Caco-2 (cell line): ENCODE data around the gene RHOBTB1. TPM values are rescaled to one million over a fixed set of nuclear protein-coding genes. Genes with fewer than 3 reads are reported as not detected.

Experiments used
- BruUV-seq: library from RNA; stranded (reverse); fragments of 400-500 nt; replicated peaks from 2 replicates; lab custom pipeline; 2021; lab: Mats Ljungman, UMichigan
- CTCF ChIA-PET: fragments of 300-600 bp; sonication (Branson Sonifier 250); formaldehyde crosslinking; loops from one replicate; lab custom pipeline; 2022; ENCODE audit warnings: antibody characterized with exemption; lab: Charles Lee
- POLR2A ChIA-PET: fragments of 300-600 bp; sonication (Branson Sonifier 250); formaldehyde crosslinking; loops from one replicate; lab custom pipeline; 2022; ENCODE audit warnings: antibody characterized with exemption; lab: Charles Lee
- DNase-seq, 2 experiments: peaks; one replicate each; pipeline versions ENCODE4 v3.0.0 to v3.0.0-alpha.2; 2020 to 2022
- H3K27me3 ChIP-seq: replicated peaks from 2 replicates; pipeline ENCODE4 v1.6.0; 2011; ENCODE audit warnings: low read length; ENCODE audit not compliant: control insufficient read depth, insufficient read depth
- H3K36me3 ChIP-seq: 2 replicates; pipeline ENCODE4 v1.5.1; 2011; ENCODE audit warnings: low read length; ENCODE audit not compliant: control insufficient read depth, insufficient read depth
- H3K4me1 ChIP-seq: fragments of 250-450 bp; sonication (Bioruptor Pico); 2 replicates; pipeline ENCODE4 v1.5.1; 2020; ENCODE audit warnings: mild to moderate bottlenecking
- H3K4me3 ChIP-seq: 2 replicates; pipeline ENCODE4 v1.5.1; 2011; ENCODE audit warnings: low read depth, mild to moderate bottlenecking, control low read depth, low read length
- H3K9me3 ChIP-seq: fragments of 250-450 bp; sonication (Bioruptor Pico); 2 replicates; pipeline ENCODE4 v1.5.1; 2020; ENCODE audit warnings: mild to moderate bottlenecking, moderate library complexity
- H3K27ac Mint-ChIP-seq: one replicate; pipeline ENCODE4 v1.8.0; 2022; ENCODE audit warnings: mixed read lengths; ENCODE audit not compliant: unreplicated experiment
- H3K27me3 Mint-ChIP-seq: one replicate; pipeline ENCODE4 v1.8.0; 2022; ENCODE audit warnings: mixed read lengths; ENCODE audit not compliant: insufficient read depth, unreplicated experiment
- H3K36me3 Mint-ChIP-seq: one replicate; pipeline ENCODE4 v1.8.0; 2022; ENCODE audit warnings: mild to moderate bottlenecking, mixed read lengths; ENCODE audit not compliant: insufficient read depth, unreplicated experiment
- H3K4me1 Mint-ChIP-seq: one replicate; pipeline ENCODE4 v1.8.0; 2022; ENCODE audit warnings: low read depth, mixed read lengths; ENCODE audit not compliant: unreplicated experiment
- H3K4me3 Mint-ChIP-seq: one replicate; pipeline ENCODE4 v1.8.0; 2022; ENCODE audit warnings: mild to moderate bottlenecking, moderate library complexity, mixed read lengths; ENCODE audit not compliant: unreplicated experiment
- H3K9me3 Mint-ChIP-seq: one replicate; pipeline ENCODE4 v1.8.0; 2022; ENCODE audit warnings: mixed read lengths; ENCODE audit not compliant: unreplicated experiment
- intact Hi-C: fragments of 100-400 bp; cut with micrococcal nuclease; formaldehyde crosslinking; loops from one replicate; pipeline ENCODE4 v1.10.0; 2022; ENCODE audit not compliant: unreplicated experiment
- total RNA-seq: library from RNA; stranded (reverse); gene quantifications from 2 replicates; pipeline ENCODE4 v1.2.3, GENCODE V29; 2022
- TF ChIP-seq, protein P1 (sequence below), 2 experiments: fragments of 200-600 bp in 1 of 2; IDR thresholded peaks; 1 replicate in 1 of 2; 2 replicates in 1 of 2; pipeline versions ENCODE4 v1.5.1 to v1.8.0; 2011 to 2022; ENCODE audit warnings: antibody characterized with exemption in 1 of 2, control low read depth in 1 of 2, inconsistent platforms in 1 of 2, low read depth in 1 of 2, low read length in 1 of 2, mild to moderate bottlenecking in 1 of 2, moderate library complexity in 1 of 2; ENCODE audit not compliant: insufficient read depth in 1 of 2, severe bottlenecking in 1 of 2, unreplicated experiment in 1 of 2

The RHOBTB1 gene
- total RNA-seq, 1 experiment from 2014 or later: 19.9 TPM

DNA sequence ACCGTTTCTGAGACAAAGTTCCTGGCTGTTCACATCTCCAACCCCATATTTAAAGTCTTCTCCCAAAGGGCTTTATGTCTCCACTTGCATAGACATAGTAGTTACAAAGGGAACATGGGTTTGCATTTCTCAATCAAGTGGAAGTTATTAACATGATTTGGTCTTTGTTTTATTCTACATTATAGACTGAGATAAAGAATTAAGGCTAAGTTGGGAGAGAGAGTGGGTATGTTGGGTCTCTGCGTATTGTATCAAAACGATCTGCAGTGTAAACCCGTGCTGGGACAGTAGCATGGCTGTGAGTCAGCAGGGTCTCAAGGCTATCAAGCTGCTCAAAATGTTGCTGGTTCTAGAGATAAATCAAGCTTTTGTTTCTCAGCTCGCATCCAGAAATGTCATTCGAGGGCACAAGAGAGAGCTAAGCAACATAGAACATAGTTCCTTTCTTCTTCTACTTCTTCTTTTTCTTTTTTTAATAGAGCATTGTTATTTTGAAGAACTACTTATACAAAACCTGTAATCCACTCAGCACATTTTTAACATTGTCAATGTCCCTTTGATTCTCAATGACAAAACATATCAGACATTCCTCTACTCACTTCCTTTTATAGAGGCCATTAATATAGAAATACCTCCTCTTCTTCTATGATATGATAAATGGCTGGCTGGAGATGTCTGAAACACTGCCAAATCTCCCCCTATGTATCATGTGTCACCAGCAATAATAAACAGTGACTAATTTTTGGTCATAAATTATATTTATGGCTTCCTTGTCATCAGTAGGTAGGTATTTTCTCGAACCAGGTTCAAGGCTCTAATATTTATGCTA lies 34.5 kb upstream of the RHOBTB1 start:
- Histone ChIP-seq H3K27me3 (no peaks in the 10 kb centered on the region), H3K4me1 (peaks cover 14% of the 10 kb centered on the region), H3K4me3 (no peak overlapping the region), H3K36me3 (no peaks in the 10 kb centered on the region), H3K9me3 (no peaks in the 10 kb centered on the region)
- intact Hi-C loops: loop anchor here (5.0 kb wide), 1 partner anchor 304 kb away; no protein-coding TSS in a partner anchor
- POLR2A ChIA-PET: no interaction called here
- Mint-ChIP-seq H3K36me3 (no peaks in the 10 kb centered on the region), H3K4me3 (no peak overlapping the region), H3K27ac (no peak overlapping the region), H3K4me1 (peaks cover 7% of the 10 kb centered on the region), H3K9me3 (no peaks in the 10 kb centered on the region), H3K27me3 (no peaks in the 10 kb centered on the region)
- no peak for DNase-seq
- no TSS peak for BruUV-seq
- TF ChIP-seq, protein P1, sequence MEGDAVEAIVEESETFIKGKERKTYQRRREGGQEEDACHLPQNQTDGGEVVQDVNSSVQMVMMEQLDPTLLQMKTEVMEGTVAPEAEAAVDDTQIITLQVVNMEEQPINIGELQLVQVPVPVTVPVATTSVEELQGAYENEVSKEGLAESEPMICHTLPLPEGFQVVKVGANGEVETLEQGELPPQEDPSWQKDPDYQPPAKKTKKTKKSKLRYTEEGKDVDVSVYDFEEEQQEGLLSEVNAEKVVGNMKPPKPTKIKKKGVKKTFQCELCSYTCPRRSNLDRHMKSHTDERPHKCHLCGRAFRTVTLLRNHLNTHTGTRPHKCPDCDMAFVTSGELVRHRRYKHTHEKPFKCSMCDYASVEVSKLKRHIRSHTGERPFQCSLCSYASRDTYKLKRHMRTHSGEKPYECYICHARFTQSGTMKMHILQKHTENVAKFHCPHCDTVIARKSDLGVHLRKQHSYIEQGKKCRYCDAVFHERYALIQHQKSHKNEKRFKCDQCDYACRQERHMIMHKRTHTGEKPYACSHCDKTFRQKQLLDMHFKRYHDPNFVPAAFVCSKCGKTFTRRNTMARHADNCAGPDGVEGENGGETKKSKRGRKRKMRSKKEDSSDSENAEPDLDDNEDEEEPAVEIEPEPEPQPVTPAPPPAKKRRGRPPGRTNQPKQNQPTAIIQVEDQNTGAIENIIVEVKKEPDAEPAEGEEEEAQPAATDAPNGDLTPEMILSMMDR (IDR thresholded peaks at IDR 0.05; ENCODE audit: insufficient read depth in 1 of 2, low read depth in 1 of 2, low read length in 1 of 2, severe bottlenecking in 1 of 2, unreplicated experiment in 1 of 2): no peak
- CTCF ChIA-PET: no interaction called here

DNA sequence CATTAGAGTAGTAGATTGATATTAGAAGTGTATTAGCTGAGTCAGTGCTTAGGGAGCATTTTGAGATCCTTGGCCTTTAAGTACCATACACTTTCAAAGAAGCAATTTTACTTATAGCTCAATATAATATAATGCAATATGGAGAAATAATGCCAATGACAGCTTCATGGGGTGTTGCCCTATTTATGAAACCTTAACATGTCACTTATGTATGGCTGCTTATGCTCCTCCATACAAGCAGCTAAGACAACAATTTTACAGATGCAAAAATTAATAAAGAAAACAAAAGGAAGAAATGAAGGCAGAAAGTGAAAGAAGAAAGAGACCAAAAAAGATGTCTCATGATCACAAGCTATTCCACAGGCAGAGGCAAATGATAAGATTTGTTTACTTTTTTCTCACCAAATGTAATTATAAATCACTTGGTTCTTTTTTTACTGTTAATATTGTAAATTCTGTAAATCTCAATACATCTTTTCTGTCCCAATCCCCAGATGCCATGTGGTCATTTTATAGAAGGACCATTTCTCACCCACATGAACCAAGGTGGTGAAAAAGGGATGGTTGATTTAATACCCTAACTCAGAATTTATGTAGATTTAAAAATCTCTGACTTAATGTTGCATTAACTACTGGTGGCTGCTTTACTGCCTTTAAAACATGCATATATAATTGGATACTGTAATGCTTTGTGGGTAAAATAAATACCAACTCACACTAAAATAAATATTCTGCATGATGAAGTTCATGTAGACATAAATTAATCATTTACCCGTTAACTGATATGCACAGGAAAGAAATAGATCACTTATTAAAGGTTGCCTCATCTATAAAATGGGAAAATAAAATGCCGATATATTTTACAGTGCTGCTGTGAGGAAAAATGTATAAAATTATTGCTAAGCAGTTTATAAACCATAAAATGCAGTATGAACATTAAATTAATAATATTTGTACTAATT lies 33.5 kb upstream of the RHOBTB1 start:
- Histone ChIP-seq H3K36me3 (no peaks in the 10 kb centered on the region), H3K27me3 (no peaks in the 10 kb centered on the region), H3K4me1 (peaks cover 14% of the 10 kb centered on the region), H3K4me3 (no peak overlapping the region), H3K9me3 (no peaks in the 10 kb centered on the region)
- intact Hi-C loops: loop anchor here (5.0 kb wide), 1 partner anchor 305 kb away; no protein-coding TSS in a partner anchor
- no TSS peak for BruUV-seq
- Mint-ChIP-seq H3K9me3 (no peaks in the 10 kb centered on the region), H3K27me3 (no peaks in the 10 kb centered on the region), H3K4me3 (no peak overlapping the region), H3K36me3 (no peaks in the 10 kb centered on the region), H3K4me1 (peaks cover 7% of the 10 kb centered on the region), H3K27ac (no peak overlapping the region)
- ChIA-PET POLR2A (no interaction called here), CTCF (no interaction called here)
- DNase-seq: no peak
- TF ChIP-seq, protein P1 (IDR thresholded peaks at IDR 0.05; ENCODE audit: insufficient read depth in 1 of 2, low read depth in 1 of 2, low read length in 1 of 2, severe bottlenecking in 1 of 2, unreplicated experiment in 1 of 2): no peak

DNA sequence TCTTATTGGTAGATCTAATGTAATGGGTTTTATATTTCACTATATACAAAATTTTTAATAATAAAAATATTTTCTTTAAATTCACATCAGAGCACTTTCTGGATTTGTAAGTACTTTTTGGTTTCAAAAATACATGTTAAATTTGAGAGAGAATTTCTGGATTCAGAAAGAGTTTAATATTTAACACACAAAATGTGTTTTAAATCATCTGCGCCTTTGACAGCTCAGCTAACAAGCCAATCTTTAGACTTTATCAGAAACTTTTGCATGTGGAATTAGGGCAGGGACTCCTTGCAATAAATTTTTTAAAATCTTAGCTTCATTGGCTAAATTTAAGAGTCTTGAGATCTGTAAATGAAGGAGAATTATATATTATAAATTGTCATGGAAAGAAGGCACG lies 32.7 kb upstream of the RHOBTB1 start:
- Histone ChIP-seq H3K4me3 (no peak overlapping the region), H3K36me3 (no peaks in the 10 kb centered on the region), H3K27me3 (no peaks in the 10 kb centered on the region), H3K9me3 (no peaks in the 10 kb centered on the region), H3K4me1 (peaks cover 14% of the 10 kb centered on the region)
- Mint-ChIP-seq H3K27me3 (no peaks in the 10 kb centered on the region), H3K9me3 (no peaks in the 10 kb centered on the region), H3K4me3 (no peak overlapping the region), H3K36me3 (peaks cover 3% of the 10 kb centered on the region), H3K4me1 (peaks cover 7% of the 10 kb centered on the region), H3K27ac (no peak overlapping the region)
- intact Hi-C loops: loop anchor here (5.0 kb wide), 1 partner anchor 306 kb away; no protein-coding TSS in a partner anchor
- DNase-seq: no peak
- CTCF ChIA-PET: no interaction called here
- POLR2A ChIA-PET: interaction anchor here (0.6 kb wide), 1 partner anchor 160 kb away, joined by 4 read pairs; no protein-coding TSS in a partner anchor
- TF ChIP-seq, protein P1 (IDR thresholded peaks at IDR 0.05; ENCODE audit: insufficient read depth in 1 of 2, low read depth in 1 of 2, low read length in 1 of 2, severe bottlenecking in 1 of 2, unreplicated experiment in 1 of 2): no peak
- no TSS peak for BruUV-seq
